ACC112 (cell line): Measurements from ENCODE around the gene PPP1R14C.

Source experiments
- H2AFZ ChIP-seq: fragments of 200-600 bp; sonication (generic); one replicate; pipeline ENCODE4 v1.6.0; 2017; ENCODE audit warnings: antibody characterized with exemption, low read length; ENCODE audit not compliant: unreplicated experiment
- H3K27ac ChIP-seq: fragments of 200-600 bp; sonication (generic); 2 replicates; pipeline ENCODE4 v1.5.1; 2014; ENCODE audit warnings: low read depth, mild to moderate bottlenecking, antibody characterized with exemption, low read length, moderate library complexity
- H3K27me3 ChIP-seq: fragments of 200-600 bp; sonication (generic); 2 replicates; pipeline ENCODE4 v1.6.1; 2014; ENCODE audit warnings: mild to moderate bottlenecking, antibody characterized with exemption, low read length, moderate library complexity, mixed read lengths; ENCODE audit not compliant: insufficient read depth
- H3K36me3 ChIP-seq: fragments of 200-600 bp; sonication (generic); 2 replicates; pipeline ENCODE4 v1.6.1; 2016; ENCODE audit warnings: mild to moderate bottlenecking, antibody characterized with exemption, low read length, moderate library complexity, mixed read lengths; ENCODE audit not compliant: insufficient read depth
- H3K4me1 ChIP-seq: fragments of 200-600 bp; sonication (generic); one replicate; pipeline ENCODE4 v1.6.1; 2016; ENCODE audit warnings: low read length, mixed read lengths; ENCODE audit not compliant: insufficient read depth, unreplicated experiment, control insufficient read depth
- H3K4me3 ChIP-seq: fragments of 200-600 bp; sonication (generic); 2 replicates; pipeline ENCODE4 v1.5.1; 2014; ENCODE audit warnings: mild to moderate bottlenecking, low read depth, low read length
- H3K79me2 ChIP-seq: fragments of 200-600 bp; sonication (generic); one replicate; pipeline ENCODE4 v1.6.0; 2016; ENCODE audit warnings: low read length; ENCODE audit not compliant: control insufficient read depth, unreplicated experiment, insufficient read depth

The PPP1R14C gene

GRCh38 chr6:150194195-150194594 is 51.4 kb downstream of the PPP1R14C start:
- Histone ChIP-seq H3K36me3 (no peaks in the 10 kb centered on the region), H3K4me1 (no peaks in the 10 kb centered on the region), H3K4me3 (no peak overlapping the region), H3K27me3 (0 out of 2 replicates have a peak, but pooled peaks cover 10% of the 10 kb centered on the region), H3K79me2 (no peaks in the 10 kb centered on the region), H3K27ac (no peak overlapping the region), H2AFZ (no peak overlapping the region)

GRCh38 chr6:150195996-150196417 is 53.2 kb downstream of the PPP1R14C start:
- Histone ChIP-seq H3K27ac (no peak overlapping the region), H3K4me1 (no peaks in the 10 kb centered on the region), H3K36me3 (no peaks in the 10 kb centered on the region)

GRCh38 chr6:150196942-150197745 is 54.3 kb downstream of the PPP1R14C start:
- Histone ChIP-seq H3K36me3 (no peaks in the 10 kb centered on the region), H3K27me3 (no peaks in the 10 kb centered on the region), H3K4me1 (no peaks in the 10 kb centered on the region), H3K27ac (no peak overlapping the region), H3K4me3 (no peak overlapping the region), H2AFZ (no peak overlapping the region), H3K79me2 (no peaks in the 10 kb centered on the region)

More at GRCh38 chr6:150195996-150196417, 53.2 kb downstream of the PPP1R14C start:
- no peak overlapping the region for H3K4me3 ChIP-seq
- H3K79me2 ChIP-seq, result no peaks in the 10 kb centered on the region
- no peak overlapping the region for H2AFZ ChIP-seq
- 0 out of 2 replicates have a peak, but pooled peaks cover 7% of the 10 kb centered on the region for H3K27me3 ChIP-seq

- Histone ChIP-seq H3K27ac (no peak overlapping the region), H2AFZ (no peak overlapping the region), H3K36me3 (no peaks in the 10 kb centered on the region), H3K4me1 (no peaks in the 10 kb centered on the region), H3K27me3 (no peaks in the 10 kb centered on the region), H3K4me3 (no peak overlapping the region), H3K79me2 (no peaks in the 10 kb centered on the region)
Measured at GRCh38 chr6:150198532-150198931, 55.7 kb downstream of the PPP1R14C start.

GRCh38 chr6:150199241-150199640 is 56.4 kb downstream of the PPP1R14C start:
- no peaks in the 10 kb centered on the region for H3K4me1 ChIP-seq
- no peaks in the 10 kb centered on the region for H3K36me3 ChIP-seq
- H2AFZ ChIP-seq, result no peak overlapping the region
- no peaks in the 10 kb centered on the region for H3K27me3 ChIP-seq
- H3K4me3 ChIP-seq, result no peak overlapping the region
- no peak overlapping the region for H3K27ac ChIP-seq
- no peaks in the 10 kb centered on the region for H3K79me2 ChIP-seq

GRCh38 chr6:150200428-150201100 is 57.7 kb downstream of the PPP1R14C start:
- Histone ChIP-seq H3K36me3 (no peaks in the 10 kb centered on the region), H3K79me2 (no peaks in the 10 kb centered on the region), H3K4me1 (no peaks in the 10 kb centered on the region), H3K27me3 (no peaks in the 10 kb centered on the region), H3K4me3 (no peak overlapping the region), H2AFZ (no peak overlapping the region), H3K27ac (no peak overlapping the region)

- no peaks in the 10 kb centered on the region for H3K27me3 ChIP-seq
- no peaks in the 10 kb centered on the region for H3K4me1 ChIP-seq
- H3K4me3 ChIP-seq, result no peak overlapping the region
- H3K79me2 ChIP-seq, result no peaks in the 10 kb centered on the region
- H3K27ac ChIP-seq, result no peak overlapping the region
- H2AFZ ChIP-seq, result no peak overlapping the region
- no peaks in the 10 kb centered on the region for H3K36me3 ChIP-seq
Measured at GRCh38 chr6:150201285-150201684, 58.4 kb downstream of the PPP1R14C start.

- no peak overlapping the region for H2AFZ ChIP-seq
- H3K4me1 ChIP-seq, result no peaks in the 10 kb centered on the region
- no peaks in the 10 kb centered on the region for H3K36me3 ChIP-seq
- H3K79me2 ChIP-seq, result no peaks in the 10 kb centered on the region
- no peaks in the 10 kb centered on the region for H3K27me3 ChIP-seq
- no peak overlapping the region for H3K27ac ChIP-seq
- H3K4me3 ChIP-seq, result no peak overlapping the region
Measured at GRCh38 chr6:150201772-150202329, 59.0 kb downstream of the PPP1R14C start.

- H3K4me1 ChIP-seq, result no peaks in the 10 kb centered on the region
- no peak overlapping the region for H3K27ac ChIP-seq
Measured at GRCh38 chr6:150202404-150202803, 59.6 kb downstream of the PPP1R14C start.

GRCh38 chr6:150202934-150203333 is 60.1 kb downstream of the PPP1R14C start:
- Histone ChIP-seq H3K79me2 (no peaks in the 10 kb centered on the region), H3K4me1 (peaks cover 2% of the 10 kb centered on the region), H3K4me3 (no peak overlapping the region), H3K36me3 (no peaks in the 10 kb centered on the region), H3K27ac (no peak overlapping the region), H2AFZ (no peak overlapping the region), H3K27me3 (no peaks in the 10 kb centered on the region)

More at GRCh38 chr6:150202404-150202803, 59.6 kb downstream of the PPP1R14C start:
- no peak overlapping the region for H2AFZ ChIP-seq
- H3K79me2 ChIP-seq, result no peaks in the 10 kb centered on the region
- H3K4me3 ChIP-seq, result no peak overlapping the region
- no peaks in the 10 kb centered on the region for H3K36me3 ChIP-seq
- no peaks in the 10 kb centered on the region for H3K27me3 ChIP-seq
